HG03354 (cell line): ENCODE results near the gene CCDC85C.
A peak's percentile ranks its signal among the peaks of the same experiment; 100 is the strongest.

ENCODE experiments used
- ATAC-seq: cut with Tn5 transposase; IDR thresholded peaks from one replicate; pipeline ENCODE4 v1.9.1; 2021; ENCODE audit warnings: mild to moderate bottlenecking; ENCODE audit not compliant: unreplicated experiment, poor library complexity, severe bottlenecking

CCDC85C gene

DNA sequence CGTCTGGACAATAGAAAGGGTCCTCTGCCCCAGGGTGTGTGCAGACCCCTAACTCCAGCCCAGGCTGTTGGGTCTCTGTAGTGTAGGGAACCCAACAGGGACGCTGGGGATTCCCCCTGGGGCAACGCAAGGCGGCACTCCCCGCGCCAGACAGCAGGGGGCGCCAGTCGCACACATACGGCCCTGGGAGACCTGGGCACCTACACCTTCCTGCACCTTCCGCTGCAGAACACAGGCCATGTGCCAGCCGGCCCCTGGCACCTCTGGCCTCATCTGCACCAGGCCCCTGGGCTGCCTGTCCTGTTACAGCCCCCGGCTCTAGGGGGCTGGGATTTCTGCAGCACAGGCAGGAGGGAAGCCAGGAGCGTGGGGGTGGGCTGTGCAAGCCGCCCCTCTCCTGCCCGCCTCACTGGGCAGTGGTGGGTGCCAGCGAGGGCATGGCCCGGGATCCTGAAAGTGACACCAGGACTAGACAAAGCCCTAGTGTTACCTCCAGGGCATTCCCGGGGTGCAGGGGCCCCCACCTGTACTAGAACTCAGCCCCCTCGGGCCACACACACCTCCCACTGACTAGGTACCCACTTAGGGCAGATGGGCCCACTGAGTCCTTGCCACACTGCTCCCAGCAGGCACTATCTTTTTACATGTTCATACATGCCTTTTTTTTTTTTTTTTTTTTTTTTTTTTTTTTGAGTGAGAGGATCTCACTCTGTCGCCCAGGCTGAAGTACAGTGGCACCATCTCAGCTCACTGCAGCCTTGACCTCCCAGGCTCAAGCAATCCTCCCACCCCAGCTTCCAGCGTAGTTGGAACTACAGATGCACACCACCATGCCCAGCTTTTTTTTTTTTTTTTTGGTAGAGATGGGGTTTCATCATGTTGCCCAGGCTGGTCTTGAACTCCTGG, 85.3 kb downstream of the CCDC85C start:
- ATAC-seq, result peak; percentile 76

DNA sequence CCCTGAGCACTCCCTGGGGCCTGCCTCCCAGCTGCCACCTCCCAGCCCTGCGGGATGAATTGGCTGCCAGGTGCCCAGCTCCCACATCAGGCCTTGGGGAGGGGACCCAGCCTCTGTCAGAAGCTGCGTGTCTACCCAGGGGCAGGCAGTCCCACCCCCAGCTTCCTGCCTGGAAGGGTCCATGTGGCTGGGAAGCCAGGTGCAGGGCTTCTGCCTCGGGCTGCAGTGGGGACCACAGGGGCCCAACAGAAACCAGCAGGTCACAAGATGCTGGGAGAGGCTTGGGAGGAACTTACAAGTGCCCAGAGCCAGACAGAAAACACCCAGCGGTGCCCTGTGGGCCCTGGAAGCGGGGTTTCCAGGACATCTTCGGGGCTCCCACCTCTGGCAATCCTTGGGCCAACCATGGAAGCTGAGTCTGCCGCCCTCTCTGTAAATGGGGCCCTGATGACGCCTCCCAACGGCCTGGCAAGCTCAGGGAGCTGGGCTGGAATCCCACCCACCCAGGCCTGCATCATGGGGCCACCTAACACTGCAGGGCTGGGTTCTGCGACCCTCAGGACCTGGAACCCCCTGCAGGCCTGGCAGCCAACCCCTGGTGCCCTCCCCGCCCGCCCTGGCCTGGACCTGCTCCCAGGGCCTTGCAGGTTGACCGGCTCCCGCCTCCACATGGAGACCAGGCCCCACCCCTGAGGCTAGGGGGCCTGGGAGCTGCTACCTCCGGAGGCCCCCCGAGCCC, 86.2 kb downstream of the CCDC85C start:
- ATAC-seq, result peak; percentile 11

DNA sequence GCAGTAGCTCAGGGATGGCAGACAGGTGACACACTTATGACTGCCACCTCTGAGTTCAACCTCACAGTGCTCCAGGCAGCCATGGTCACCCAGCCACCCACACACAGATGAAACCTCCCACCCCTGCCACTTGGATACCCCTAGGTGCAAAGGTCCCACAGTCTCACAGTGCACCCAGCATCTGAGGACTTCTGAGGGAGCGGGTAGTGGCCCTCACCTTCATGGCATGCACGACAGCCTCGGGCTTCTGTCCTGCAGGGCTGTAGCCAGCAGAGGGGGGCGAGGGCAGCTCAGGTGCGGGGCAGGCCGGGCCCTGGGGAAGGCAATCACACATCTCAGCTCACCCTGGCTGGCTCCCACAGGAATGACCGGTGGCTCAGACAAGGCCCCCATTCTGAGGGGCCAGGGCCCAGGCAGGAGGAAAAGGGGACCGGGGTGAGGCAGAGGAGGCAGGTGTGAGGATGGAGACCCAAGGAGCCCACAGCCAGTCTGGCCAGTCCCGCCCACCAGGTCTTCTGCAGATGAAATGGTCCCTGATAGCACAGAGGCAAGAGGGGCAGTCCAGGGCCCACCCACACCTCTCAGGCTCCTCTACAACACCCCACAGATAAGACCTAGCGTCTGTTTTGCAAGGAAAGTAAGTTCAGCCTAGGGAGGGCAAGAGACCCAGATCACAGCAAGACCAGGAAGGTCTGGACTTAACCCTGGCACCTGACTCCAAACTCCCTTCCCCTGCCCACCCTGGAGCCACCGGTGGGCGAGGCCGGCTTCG, 87.0 kb downstream of the CCDC85C start:
- ATAC-seq, result no peak

DNA sequence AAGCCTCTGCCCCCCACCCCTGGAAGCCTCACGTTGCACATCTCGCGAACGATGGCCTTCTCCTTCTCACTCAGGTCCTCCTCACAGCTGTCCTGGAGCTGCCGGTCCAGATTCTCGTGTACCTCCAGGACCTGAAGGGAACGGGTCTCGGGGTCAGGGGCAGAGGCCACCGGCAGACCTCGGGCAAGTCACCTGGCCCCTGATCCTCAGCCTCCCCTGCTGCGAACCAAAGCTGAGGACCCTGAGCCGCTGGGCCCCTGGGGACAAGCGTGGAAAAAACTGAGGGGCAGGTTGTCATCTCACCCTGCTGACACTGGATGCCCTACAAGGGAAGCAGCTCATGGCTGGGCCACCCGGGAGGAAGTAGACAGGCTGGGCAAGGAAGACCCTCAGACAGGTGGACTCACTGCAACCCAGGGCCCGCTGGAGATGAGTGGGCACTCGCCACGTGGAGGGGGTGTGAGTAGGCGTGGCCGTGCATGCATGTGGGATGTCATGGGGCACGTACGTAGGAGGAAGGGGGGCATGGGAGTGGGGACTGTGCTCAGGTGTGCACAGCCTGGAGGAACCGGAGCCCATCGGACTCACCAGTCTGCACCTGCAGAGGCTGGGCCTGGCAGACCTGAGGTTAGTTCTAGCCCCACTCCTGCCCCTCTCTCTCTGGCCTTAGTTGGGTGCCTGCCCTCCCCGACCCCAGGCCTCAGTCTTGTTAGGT, 87.7 kb downstream of the CCDC85C start:
- ATAC-seq, result no peak

DNA sequence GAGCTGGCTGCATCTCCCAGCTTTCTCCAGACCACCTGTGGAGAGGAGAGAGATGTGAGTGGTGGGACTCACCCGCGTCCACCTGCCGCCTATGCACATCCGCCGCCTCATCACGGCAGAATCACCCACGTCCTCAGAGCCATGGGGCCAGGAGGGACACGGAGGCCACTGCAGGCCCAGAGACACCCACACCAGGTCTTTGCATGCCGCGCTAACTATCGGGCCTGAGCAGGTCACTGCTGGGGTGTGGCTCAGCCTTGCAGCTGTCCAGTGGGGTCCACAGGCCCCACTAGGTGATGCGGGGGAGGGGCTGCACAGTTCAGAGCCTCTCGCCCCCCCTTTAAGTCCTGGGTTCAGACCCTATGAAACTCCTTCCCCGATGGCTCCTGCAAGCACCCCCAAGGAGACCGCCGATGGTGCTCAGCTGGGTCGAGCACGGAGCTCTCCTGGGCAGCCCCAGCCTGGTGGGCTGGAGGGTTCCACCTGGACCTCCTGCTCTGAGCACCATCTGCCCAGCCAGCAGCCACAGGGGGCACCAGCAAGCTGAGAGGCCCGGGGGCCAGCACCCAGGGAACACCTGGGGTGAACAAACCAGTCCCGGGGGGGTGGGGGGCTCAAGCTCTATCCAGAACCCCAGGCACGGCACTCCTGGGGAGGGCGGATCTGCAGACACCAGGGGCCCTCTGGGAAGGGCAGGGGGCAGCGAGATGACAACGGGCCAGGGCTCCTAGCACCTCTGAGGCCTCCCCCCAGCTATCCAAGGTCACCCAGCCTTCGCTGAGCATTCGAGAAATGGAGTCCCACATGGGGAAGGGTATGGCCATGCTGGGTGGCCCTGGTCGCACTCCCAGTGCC, 88.5 kb downstream of the CCDC85C start:
- no peak for ATAC-seq

DNA sequence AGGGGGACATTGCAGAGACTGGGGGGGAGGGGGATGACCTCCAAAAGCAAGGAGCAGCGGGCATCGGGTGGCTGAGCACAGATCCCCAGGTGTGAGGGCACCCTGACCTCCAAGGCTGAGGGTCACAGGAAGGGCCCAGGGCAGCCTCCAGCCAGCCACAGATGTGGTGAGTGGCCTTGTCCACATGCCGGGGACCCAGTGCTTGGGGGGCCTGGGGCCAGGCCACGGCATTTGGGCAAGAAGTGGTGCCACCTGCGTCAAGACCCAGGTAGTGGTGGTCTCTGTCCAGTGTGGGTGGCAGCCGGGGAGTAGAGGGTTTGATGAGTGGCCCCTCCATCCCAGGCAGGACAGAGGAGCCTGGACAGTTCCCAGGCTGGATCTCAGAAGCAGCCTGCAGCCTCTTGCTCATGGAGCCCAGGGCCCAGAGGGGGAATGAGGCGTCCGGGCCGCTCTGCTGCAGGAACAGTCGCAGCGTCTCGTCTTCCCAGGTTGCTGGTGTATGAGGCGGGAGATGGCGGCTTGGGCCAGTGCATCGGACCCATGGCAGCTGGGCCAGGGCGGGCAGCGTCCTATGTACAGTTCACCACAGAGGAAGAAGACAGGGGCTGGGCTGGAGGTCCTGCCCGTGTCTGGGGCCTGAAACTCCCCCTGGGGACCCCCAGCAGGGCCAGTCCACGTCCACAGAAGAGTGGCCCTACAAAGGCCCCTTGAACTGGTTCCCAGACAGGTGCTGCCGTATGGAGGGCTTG, 89.3 kb downstream of the CCDC85C start:
- ATAC-seq, result no peak

DNA sequence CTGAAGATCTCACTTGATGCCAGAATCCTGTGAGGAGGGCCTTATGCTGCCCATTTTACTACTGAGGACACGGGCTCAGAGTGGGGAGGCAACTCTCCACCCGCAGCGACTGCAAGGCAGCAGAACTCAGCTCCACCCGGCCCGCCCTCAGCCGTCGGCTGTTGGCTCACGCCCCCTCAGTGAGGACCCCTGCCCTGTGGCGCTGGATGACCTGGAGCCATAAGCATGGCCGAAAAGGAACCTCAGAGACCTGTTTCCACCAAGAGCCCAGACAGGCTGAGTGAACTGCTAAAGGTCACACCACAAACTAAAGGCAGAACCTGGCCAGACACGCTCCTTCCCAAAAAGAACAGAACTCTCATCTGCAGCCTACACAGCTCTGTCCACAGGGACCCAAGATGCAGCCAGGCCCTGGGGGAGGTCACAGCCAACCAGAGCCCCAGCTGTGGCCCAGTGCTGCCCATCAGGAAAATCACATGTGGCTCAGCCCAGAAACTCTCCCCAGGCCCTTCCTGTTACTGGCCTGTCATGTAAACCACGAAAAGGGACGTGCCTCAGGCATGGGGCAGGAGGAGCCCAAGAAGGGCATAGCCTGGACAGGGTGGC, 90.0 kb downstream of the CCDC85C start:
- no peak for ATAC-seq

DNA sequence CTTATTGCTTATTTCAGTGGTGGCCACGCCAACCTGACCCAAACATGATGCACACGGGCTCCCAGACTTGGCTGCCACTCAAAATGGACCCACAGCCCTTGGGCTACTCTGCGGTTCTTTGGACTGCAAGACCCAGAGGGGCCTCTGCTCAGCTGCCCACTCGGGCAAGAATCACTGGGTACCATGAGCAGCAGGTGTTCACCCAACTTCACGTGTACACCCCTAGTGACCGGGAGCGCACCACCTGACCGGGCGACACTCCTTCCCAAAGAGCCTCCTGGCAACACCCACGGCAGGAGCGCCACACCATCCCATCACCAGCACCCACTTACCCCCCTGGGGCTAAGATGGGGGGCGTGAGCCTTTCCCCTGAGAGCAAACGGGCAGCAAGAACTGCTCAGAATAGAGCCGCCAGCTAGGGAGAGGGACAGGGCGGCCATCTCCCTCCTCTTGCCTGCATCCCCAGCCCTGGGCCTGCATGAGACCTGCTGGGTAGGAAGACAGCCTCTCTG, 90.8 kb downstream of the CCDC85C start:
- ATAC-seq, result no peak

DNA sequence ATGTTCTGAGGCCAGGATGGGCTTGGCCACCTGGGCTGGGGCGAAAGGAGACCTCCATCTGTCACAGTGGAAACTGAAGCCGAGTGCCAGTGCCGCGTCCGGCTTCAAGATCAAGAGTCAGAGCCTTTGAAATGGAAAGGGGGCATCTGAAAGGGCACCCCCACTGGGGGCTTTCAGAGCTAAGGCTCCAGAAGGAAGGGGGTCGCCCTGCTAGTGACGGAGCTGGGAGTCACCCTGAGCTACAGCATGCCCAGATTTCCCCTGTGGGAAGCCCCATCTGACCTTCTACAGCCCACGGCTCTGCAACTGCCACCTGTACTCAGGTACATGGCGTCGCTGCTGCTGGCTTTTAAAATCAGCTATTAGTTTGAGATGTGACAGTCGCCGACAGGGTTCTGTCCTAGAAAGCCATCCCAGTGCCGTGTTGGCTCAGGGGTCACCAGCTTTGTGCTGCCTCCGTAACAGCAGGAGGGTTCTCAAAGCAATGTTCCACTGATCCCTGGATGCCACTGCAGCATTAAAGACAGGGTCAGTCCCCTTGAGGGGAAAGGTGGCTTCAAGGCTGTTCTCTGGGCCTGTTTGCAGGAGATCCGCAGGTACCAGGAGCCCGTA, 91.3 kb downstream of the CCDC85C start:
- no peak for ATAC-seq

DNA sequence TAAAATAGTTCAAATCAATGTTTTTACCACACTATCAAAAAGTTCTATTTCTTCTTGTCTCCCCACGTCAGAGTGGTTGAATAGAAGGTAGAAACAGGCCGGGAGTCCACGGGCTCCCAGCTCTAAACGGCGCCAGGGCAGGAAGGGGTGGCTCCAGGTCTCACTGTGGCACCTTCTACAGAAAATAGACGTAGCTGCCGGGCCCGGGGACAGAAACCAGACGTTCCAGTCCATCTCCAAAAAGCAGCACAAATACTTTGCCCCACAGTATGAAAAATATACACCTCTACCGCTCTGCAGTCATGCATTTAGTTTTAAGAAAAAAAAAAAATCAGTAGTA, 91.9 kb downstream of the CCDC85C start:
- no peak for ATAC-seq

DNA sequence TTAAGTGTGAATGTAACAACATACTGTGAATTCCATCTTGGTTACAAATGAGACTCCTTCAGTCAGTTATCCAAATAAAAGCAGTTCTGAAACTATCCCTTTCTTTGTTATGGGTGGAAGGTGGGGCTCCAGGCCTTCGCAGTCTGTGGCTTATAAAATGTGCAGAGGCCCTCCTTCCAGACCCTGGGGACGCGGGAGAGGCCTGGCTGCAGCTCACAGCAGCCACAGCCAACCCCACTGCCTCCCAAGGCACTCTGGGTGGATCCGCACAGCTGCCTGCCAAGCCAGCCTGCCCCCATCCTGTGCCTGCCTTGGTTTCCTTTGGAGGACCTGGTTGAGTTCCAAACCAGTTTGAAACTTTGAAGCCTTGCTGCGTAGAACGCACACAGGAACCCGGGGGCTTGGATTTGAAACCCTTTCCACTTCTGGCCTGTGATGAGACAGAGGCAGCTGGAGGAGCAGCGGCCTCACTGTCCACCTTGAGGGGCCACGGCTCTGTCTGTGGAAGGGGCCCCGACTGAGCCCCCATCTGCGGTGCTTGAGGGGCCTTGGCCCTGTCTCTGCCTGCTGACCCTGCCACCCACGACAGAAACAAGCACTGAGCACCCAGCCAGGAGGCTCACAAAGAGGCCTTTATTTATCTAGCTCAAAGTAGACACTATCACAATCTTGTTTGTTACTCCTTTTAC, 92.4 kb downstream of the CCDC85C start:
- ATAC-seq, result no peak

DNA sequence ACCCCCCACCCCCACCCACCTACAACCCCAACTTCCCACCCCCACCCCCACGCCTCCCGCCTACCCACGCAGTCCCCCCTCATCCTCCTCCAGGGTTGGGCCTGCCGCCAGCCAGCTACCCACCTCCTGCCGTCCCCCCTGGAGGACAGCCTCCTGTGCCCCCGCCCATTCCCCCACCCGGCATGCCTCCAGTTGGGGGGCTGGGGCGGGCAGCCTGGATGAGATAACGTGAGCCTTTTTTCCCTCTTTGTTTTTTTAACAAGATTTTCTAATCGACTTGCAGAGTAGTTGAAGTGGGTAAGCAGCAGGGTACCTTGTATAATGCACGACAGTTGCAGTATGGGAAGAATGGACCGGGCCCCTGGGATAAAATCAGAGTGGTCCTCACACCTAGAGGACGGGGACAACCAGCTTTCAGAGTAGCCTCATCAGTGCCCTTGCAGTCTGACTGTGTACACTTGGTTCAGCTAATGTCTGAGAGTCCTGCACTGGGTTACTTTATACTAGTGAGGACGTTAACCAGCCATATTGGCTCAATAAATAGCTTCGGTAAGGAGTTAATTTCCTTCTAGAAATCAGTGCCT, 93.4 kb downstream of the CCDC85C start:
- ATAC-seq, result no peak

DNA sequence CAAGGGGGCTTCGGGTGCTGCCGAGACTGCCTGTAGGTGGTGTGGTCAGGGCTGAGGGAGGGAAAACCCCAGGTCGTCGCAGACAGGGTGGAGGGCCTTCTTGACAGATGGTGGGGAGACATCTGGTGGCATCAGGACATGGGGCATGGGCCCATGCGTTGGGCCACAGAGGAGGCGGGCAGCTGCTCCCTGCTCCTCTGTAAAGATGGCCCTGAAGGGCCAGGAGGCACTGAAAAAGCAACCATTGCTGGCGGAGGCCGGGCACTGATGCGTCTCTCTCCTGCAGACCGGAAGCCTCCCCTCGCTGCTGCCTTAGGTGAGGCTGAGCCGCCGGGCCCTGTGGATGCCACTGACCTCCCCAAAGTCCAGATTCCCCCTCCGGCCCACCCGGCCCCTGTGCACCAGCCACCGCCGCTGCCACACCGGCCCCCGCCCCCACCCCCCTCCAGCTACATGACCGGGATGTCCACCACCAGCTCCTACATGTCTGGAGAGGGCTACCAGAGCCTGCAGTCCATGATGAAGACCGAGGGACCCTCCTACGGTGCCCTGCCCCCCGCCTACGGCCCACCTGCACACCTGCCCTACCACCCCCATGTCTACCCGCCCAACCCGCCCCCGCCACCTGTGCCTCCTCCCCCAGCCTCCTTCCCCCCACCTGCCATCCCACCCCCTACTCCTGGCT, 94.0 kb downstream of the CCDC85C start:
- no peak for ATAC-seq

DNA sequence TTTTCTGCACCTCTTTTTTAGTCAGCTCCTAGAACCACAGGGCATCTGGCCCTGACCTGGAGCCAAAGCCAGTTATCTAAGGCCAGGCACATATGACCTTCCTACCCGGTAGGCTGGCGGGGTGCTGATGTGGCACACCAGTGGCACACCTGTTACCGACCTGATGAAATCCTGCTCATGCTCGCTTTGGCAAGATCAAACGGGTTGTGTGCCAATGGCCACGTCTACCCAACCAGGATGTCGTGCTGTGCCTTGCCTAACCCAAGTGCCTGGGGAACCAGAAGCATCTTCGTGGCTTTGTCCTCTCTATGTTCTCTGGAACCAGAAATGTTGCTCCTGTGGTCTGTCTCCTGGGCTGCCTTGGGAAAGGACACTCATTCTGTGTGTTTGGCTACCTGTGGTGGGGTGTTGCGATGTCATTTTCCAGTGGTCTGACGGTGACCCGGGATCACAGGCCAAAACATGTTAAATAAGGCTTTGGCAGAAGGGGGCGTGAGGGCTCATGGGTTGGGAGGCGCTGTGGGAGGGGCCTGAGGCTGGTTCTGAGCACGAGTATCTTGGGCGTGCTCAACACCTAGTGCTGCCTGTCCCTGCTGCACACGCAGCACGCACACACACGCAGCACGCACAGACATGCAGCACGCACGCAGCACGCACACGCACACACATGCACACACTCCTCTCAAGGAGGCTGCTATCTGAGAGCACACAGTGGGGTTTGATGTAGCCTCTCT, 94.9 kb downstream of the CCDC85C start:
- ATAC-seq, result no peak
